NCI-H1694 (cell line): ENCODE measurements around the gene AUP1.
A peak's percentile ranks its signal among the peaks of the same experiment; 100 is the strongest.

Experiments
- DNase-seq: peaks from one replicate; lab custom pipeline; 2025; lab: John Stamatoyannopoulos, UW

AUP1 gene

GRCh38 chr2:74535440-74535965 is 6.0 kb upstream of the AUP1 start:
- DNase-seq = no peak

DNA sequence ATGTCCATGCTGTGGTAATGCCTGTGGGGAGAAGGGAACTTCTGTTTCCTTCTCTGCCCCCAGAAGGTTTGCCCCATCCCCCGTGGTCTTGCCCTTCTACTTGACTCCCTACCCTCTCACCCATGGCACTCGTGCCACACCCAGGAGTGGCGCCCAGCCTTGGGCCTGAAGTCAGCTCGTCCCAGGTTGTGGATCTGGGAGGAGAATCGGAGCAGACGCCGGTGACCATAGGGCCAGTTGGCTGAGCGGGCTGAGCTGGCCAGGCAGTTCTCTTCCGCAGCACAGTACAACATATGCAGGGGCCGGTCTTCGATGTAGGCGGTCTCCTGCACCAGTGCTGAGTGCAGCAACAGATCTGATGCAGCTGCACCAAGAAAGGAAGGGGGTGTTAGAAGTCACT is 4.9 kb upstream of the AUP1 start:
- DNase-seq = no peak

DNA sequence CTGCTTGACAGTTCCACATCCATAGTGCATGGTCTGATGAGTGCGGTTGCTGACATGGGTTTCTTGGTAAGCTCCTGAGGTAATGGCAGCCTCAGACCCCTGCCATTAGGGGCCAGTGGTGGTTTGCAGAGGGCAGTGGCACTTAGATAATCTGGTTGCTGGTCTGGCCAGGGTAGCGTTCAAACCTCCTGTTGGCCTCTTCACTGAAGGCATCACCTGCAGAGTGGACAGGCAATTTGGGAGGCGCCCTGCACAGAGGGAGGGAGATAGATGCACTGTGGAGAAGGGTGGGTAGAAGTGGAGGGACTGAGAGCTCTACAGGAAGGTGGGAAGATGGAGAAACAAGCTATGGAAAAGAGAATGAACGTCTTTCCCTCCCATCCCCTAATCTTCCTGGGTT is 4.0 kb upstream of the AUP1 start:
- no peak for DNase-seq

GRCh38 chr2:74532222-74532621 is 2.7 kb upstream of the AUP1 start:
- peak; percentile 62 for DNase-seq

- DNase-seq = no peak
These were observed 2.2 kb upstream of the AUP1 start for GRCh38 chr2:74531666-74532065.

- DNase-seq = no peak
These were observed 1.0 kb upstream of the AUP1 start for GRCh38 chr2:74530239-74531187.

GRCh38 chr2:74528600-74529356 is 728 bp downstream of the AUP1 start:
- DNase-seq = no peak

GRCh38 chr2:74527741-74528140 is 1.8 kb downstream of the AUP1 start:
- DNase-seq = no peak

DNA sequence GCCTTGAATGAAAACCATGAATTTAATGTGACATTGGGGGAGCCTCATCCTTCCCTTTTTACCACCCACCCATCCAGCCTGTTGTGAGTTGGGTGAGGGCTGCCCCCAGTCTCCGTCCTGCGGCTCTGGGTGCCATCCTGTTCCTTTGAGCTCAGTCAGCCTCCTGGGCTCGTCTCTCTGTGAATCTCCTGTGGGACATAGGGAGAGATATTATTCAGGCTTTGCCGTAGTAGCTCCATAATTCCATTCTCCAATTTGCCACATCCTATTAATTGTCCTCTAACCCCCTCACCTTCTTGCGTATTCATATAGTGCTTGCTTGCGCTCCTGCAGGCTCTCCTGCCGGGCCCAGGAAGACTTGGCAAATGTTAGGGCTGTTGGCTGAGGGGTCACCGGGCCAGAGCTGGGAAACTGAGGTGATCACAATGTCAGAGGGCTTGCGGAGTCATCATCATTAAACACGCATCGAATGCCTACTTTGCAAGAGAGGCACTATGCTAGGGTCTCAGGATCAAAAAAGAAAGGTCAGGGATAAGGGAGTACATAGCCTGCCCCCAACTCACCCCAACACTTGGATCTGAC is 2.8 kb downstream of the AUP1 start:
- DNase-seq = no peak

- DNase-seq = no peak
These were observed 3.5 kb downstream of the AUP1 start, which contains the start of gene DQX1 for GRCh38 chr2:74525717-74526648. TSS of gene DQX1 (minus strand) at chr2:74526231. CDS start at chr2:74525729, 502 bp downstream.

DNA sequence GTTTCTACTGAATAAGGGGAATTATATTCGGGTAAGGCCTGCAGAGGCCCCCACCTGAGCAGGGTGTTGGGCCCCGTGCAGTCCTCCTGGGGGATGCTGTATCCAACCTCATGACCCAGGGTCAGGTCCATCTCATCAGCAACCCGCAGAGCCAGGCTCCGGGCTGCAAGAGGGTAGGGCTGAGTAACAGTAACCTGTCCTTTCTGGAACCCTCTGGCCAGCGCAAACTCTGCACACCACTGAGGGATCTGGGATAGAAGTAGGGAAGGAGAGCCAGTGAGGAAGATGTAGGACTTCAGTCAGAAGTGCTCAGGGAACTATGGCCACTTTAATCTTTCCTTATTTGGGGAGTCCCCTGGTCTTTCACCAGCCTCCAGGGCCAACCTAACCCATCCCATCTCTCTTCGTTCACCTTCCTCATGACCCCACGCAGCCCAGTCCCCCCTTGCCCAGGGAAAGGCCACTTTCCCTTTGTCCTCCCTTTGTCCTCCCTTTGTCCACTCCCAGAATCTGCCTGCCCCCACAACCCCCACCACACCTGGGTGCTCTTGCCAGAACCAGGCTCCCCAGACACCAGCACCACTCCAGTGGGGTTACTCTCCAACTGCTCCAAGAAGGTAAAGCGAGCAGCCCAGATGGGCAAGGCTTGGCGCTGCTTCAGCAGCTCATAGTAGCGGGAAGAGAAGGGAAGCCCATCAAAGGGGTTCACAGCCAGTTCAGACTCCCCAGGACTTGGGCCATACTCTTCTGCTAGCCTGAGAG is 4.4 kb downstream of the AUP1 start:
- DNase-seq = no peak

DNA sequence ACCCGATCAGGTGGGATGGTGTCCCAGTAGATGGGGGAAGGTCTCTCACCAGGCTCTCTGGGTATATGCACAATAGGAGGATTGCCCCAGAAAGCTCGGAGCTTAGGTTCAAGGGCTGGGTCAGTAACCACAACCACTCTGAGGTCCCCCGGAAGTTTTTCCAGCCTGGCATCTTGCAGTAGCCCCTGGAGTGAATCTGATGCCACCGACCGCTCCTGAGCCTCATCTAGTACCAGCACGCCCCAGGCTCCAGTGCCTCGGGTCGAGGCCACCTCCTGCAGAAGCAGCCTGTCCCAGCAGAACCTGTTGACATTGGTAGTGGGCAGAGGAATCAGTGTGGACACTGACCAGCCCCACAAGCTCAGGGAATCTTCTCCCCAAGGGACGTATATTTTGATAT is 5.5 kb downstream of the AUP1 start:
- DNase-seq = no peak

- DNase-seq = no peak
These were observed 7.0 kb downstream of the AUP1 start for GRCh38 chr2:74522516-74522915.

DNA sequence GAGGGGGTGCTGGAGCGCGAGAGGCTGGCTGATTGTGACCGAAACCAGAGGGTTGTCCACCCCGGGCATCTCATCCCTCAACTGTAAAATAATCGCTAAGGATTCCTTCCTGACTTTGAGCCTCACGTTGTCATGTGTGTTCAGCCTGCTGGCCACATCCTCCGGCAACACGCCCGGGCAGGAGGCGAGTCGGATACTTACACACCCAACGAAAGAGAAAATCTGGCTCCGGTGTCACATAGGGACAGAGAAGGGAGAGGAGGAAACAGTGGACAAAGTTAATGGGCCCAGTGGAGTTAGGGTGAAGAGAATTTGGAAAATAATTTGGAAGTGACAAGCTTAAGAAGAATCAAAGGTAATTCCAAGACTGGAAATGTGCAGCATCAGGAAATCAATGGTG is 12.9 kb downstream of the AUP1 start:
- DNase-seq = no peak

GRCh38 chr2:74515981-74516633 is 13.4 kb downstream of the AUP1 start:
- no peak for DNase-seq

- DNase-seq = no peak
These were observed 14.1 kb downstream of the AUP1 start for GRCh38 chr2:74515271-74515980.

DNA sequence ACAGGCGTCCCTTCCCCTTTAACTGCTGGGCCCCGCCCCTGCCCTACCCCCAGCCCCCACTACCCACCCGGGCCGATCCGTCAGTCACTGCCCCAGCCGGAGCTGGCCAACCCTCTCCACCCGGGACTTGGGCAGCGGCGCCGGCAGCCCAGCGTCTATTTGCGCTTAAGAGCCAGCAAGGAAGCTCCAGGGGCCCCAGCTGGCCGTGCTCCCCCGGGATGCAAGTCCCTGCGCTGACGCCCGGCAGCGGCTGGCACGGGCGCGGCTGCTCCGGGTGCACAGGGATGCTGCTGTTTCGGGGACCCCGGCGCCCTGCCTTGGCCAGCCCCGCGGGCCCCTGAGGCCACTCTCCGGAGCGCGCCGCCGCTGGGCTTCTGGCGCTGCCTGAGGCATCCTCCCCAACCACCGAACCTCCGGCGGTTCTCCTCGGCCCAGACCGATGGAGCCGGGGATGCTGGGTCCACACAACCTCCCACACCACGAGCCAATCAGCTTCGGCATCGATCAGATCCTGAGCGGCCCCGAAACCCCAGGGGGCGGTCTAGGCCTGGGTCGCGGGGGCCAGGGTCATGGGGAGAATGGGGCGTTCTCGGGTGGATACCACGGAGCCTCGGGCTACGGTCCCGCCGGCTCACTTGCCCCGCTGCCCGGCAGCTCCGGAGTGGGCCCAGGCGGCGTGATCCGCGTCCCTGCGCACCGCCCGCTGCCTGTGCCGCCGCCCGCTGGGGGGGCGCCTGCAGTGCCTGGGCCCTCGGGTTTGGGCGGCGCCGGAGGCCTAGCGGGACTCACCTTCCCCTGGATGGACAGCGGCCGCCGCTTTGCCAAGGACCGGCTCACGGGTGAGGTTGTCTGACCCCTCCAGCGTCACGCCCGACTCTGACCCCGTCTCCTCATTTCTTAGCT is 14.9 kb downstream of the AUP1 start, which contains the start of gene TLX2:
TSS of gene TLX2 (plus strand) at position 83 of the 903 bp plus-strand sequence. CDS start at position 440, 357 bp downstream.
- DNase-seq = no peak
